ENCODE results near the gene GLB1L.
A peak's percentile ranks its signal among the peaks of the same experiment; 100 is the strongest.

GLB1L gene

GRCh38 chr2:219252900-219253752 is 7.9 kb upstream of the GLB1L start, which contains the start of gene TUBA4B:
Gene TUBA4B (plus strand): TSS chr2:219253243. CDS start chr2:219253408, 165 bp downstream.
- DNase-seq, result no peak

GRCh38 chr2:219252570-219252899 is 7.3 kb upstream of the GLB1L start:
- no peak for DNase-seq

- DNase-seq, result no peak
These were observed 6.8 kb upstream of the GLB1L start for GRCh38 chr2:219252084-219252483.

- DNase-seq, result no peak
These were observed 6.4 kb upstream of the GLB1L start for GRCh38 chr2:219251656-219252055.

- no peak for DNase-seq
These were observed 5.0 kb upstream of the GLB1L start for GRCh38 chr2:219250049-219250781.

GRCh38 chr2:219249203-219249980 is 4.1 kb upstream of the GLB1L start:
- peak; percentile 60 for DNase-seq

GRCh38 chr2:219248845-219249202 is 3.6 kb upstream of the GLB1L start:
- DNase-seq, result no peak

GRCh38 chr2:219247678-219248642 is 2.7 kb upstream of the GLB1L start:
- no peak for DNase-seq

- no peak for DNase-seq
These were observed 1.3 kb upstream of the GLB1L start for GRCh38 chr2:219246559-219246958.

- DNase-seq, result no peak
These were observed 621 bp upstream of the GLB1L start for GRCh38 chr2:219245899-219246230.

- DNase-seq, result no peak
These were observed 476 bp downstream of the GLB1L start for GRCh38 chr2:219244789-219245147.

GRCh38 chr2:219243291-219243761 is 1.9 kb downstream of the GLB1L start:
- no peak for DNase-seq

GRCh38 chr2:219234331-219234730 is 10.9 kb downstream of the GLB1L start:
- DNase-seq, result no peak

- DNase-seq, result no peak
These were observed 15.1 kb downstream of the GLB1L start for GRCh38 chr2:219230059-219230540.

GRCh38 chr2:219229305-219230058 is 15.8 kb downstream of the GLB1L start, which contains the start of the genes ANKZF1 and ATG9A:
Gene ANKZF1 (plus strand): TSS chr2:219229806. CDS start chr2:219230258, 452 bp downstream.
Gene ATG9A (minus strand): TSS chr2:219229636. CDS start chr2:219228024, 1,612 bp downstream.
- peak; percentile 89 for DNase-seq

GRCh38 chr2:219228911-219229304 is 16.3 kb downstream of the GLB1L start:
- no peak for DNase-seq

- DNase-seq, result no peak
These were observed 17.0 kb downstream of the GLB1L start for GRCh38 chr2:219228041-219228910.

- DNase-seq, result no peak
These were observed 19.9 kb downstream of the GLB1L start for GRCh38 chr2:219225350-219225749.

GRCh38 chr2:219223831-219224610 is 21.2 kb downstream of the GLB1L start:
- no peak for DNase-seq

Data from GOT3 (cell line).